GM19238 (cell line): ENCODE results near the gene BRAP.
"Not testable (repeated sequence)": the region's sequence is repeated elsewhere in the genome, so short reads cannot be mapped to it uniquely, and the experiment has no call there.

Source experiments
- DNase-seq: peaks from one replicate; pipeline ENCODE4 v3.0.0; 2011; ENCODE audit warnings: low spot score; ENCODE audit not compliant: insufficient read length

Gene BRAP

DNA sequence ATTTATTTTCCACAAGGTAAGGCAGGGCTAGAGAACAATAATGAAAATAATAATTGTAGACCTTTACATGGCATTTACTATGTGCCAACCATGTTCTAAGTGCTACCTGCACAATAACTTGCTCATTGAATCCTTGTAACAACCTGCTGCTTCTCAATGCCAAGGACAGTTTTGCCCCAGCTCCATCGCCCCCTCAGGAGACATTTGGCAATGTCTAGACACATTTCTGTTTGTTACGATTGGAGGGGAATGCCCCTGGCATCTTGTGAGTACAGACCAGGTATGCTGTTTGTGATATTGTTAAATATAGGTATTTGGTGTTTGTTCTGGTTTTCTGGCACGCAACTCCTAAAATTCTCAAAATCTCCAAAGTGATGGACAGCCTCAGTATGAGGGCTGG lies 78.5 kb downstream of the BRAP start:
- no peak for DNase-seq

DNA sequence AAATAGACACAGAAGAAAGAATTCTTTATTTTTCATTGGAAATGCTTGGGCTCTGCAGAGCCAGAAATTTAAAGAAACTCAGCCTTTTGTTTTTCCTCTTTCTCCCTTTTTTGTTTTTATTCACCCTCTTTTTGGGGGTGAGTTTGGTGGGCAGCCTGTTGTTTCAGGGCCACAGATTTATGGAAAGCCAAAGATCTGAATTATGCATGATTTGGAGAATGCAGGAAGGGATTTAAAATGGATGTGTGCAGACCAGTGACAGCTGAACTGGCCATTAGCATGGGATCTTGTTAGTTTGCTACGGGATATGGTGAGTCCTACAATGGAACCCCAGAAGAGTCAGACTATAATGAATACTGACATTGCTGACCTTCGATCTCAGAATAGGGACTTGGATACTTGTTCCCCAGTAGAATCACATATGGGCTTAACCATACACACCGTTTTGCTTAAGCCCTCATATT lies 79.0 kb downstream of the BRAP start:
- no peak for DNase-seq

GRCh38 chr12:111605911-111606766 lies 79.6 kb downstream of the BRAP start:
- DNase-seq = no peak

DNA sequence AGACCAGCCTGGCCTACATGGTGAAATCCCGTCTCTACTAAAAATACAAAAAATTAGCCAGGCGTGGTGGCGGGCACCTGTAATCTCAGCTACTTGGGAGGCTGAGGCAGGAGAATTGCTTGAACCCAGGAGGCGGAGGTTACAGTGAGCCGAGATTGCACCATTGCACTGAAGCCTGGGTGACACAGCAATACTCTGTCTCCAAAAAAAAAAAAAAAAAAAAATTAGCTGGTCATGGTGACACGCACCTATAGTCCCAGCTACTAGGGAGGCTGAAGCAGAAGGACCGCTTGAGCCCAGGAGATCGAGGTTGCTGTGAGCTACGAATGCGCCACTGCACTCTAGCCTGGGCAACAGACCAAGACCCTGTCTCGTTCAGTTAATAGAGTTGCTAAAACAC lies 82.9 kb downstream of the BRAP start:
- DNase-seq = not testable (repeated sequence)

GRCh38 chr12:111602348-111602747 lies 83.4 kb downstream of the BRAP start:
- DNase-seq = no peak

GRCh38 chr12:111600986-111601385 lies 84.8 kb downstream of the BRAP start:
- not testable (repeated sequence) for DNase-seq

DNA sequence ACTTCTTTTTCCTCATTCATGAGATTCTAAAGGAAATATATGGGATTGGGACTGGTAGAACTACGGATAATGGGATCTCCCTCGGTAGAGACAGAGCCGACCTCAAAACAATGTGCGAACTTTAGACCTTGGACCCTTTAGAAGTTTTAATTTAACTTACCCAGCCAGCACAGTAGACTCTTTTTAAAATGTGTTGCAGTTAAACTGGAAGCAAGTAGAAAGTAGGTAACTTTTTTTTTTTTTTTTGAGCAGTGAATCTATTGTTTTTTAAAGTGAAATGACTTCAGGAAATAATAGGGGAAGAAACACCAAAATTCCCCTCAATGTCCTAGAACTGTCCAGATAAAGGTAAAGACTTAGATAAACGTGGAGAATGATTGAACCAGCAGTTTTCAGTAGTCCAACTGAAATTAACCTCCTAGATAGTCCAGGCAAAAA lies 85.5 kb downstream of the BRAP start:
- no peak for DNase-seq

DNA sequence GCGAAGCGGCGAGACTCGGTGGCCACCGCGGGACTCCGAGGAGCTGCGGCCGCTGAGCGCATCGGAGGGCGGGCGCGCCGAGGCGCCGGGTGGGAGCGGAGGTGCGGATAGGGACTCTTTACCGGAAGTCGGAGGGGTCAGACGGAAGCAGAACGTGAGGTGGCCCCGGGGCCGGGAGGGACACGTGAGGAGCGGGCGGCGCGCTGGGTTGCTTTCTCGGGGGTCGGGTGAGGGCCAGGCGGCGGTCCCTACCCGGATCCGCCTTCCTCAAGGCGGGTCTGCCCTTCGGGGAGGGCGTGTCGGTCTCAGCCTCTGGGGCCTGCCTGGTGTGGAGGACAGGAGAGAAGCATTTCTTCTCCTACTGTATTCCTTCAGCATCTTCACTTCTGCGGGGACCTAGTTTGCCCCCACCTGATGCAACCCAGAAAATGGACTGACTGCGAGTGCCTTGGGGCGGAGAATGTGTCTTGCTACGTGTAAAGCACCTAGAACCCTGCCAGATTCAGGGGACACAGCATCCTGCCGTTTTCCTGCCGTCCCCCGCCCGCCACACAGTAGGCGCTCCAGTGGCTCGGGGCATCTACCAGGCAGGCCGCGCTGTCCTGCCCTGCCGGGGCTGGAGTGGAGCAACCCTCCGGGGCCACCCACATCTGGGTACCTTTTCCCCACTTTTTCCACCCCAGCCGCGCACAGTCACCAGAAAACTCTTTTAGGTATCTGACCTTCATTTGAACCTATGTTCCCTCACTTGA lies 86.1 kb downstream of the BRAP start:
- peak; percentile 95 for DNase-seq

DNA sequence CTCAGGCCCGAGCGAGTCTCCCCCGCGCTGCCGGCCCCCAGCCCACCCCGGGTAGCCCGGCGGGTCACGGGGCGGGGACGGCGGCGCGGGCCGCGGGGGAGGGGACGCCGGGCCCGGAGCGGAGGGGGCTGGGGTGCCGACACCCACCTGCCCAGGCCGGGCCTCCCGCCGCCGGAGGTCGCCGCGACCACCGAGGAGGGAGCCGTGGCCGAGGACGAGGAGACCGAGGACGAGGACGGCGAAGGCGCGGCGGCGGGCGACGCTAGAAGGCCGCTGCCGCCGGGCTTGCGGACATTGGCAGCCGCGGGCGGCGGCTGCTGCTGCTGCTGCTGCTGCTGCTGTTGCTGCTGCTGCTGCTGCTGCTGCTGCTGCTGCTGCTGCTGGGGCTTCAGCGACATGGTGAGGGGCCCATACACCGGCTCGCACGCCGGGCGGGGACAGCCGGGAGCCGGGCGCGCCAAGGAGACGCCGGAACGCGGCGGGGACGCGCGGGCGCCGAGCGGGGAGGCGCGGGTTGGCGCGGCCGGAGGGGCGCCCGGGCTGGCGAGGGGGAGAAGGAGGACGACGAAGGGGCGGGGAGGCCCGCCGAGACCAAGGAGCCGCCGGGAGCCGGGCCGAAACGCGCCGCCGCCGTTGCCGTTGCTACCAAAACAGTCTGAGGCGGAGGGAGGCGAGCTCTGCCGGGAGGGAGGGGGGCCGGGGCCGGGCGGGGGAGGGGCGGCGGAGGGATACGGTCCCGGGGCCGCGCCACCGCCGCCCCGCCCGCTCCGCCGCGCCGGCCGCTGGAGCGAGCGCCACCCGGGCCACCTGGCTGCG lies 86.9 kb downstream of the BRAP start, which contains the start of gene ATXN2:
ATXN2 (minus strand) TSS at position 679 of the 816 bp plus-strand sequence; CDS start at position 398, 281 bp downstream.
- peak; percentile 82 for DNase-seq

- peak; percentile 37 for DNase-seq
These were observed 87.7 kb downstream of the BRAP start for GRCh38 chr12:111597831-111598636.

DNA sequence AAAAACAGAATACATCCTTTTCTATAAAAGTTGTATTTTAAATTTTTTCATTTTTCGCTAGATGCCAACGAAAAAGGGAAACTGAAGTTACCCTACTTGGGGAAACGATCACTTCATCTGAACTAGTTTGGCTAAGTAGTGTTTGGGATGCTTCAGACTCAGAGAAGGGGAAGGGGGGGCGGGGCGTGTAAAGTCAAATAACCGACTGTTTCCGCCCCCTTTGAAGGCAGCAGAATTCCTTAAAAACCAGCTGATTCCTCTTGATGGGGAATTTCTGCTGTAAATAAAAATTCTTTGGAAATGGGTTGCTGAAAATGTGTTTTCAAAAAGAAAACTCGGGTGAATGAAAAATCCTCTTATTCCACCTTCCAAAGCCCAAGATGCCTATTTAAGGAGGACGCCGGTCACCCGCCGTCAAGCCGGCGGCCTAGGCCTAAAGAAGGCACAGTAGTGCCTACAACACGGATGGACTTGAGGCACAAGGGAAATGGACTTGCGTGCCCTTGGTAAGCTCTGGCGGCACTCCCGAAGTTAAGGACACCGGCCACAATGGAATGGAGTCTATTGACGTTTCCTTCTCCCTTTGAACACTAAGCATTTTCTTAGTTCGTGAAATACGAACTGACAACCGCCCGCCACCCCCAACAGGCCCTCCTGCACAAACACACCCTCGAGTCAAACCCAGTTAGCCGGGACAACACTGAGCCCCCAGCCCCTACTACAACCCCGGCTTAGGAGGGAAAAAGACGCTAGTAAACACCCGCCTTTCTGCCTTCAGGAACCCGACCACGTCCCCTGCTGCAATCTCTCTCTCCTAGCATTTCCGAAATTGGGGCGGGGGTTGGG lies 88.5 kb downstream of the BRAP start:
- DNase-seq = peak; percentile 16

DNA sequence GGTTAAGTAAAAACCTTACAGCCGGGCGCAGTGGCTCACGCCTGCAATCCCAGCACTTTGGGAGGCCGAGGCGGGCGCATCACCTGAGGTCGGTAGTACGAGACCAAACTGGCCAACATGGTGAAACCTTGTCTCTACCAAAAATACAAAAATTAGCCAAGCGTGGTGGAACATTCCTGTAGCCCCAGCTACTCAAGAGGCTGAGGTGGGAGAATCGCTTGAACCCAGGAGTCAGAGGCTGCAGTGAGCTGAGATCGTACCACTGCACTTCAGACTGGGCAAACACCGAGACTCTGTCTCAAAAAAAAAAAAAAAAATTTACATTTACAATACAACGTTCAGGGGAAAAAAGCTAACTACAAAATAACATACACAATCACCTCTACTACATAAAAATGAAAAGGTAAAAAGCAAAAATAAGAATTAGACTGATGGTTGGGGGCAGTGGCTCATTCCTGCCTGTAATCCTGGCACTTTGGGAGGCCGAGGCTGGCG lies 90.4 kb downstream of the BRAP start:
- DNase-seq = not testable (repeated sequence)
